Smooth muscle cell (in vitro differentiated cells): ENCODE measurements around the gene QPRT. TPM values are rescaled to one million over a fixed set of nuclear protein-coding genes. Genes with fewer than 3 reads are reported as not detected.

Experiments used
- DNase-seq: peaks from one replicate; lab custom pipeline; 2025; ENCODE audit not compliant: unreplicated experiment; lab: John Stamatoyannopoulos, UW
- H2AFZ ChIP-seq: fragments of 200-600 bp; sonication (generic); 2 replicates; pipeline ENCODE4 v1.6.0; 2016; ENCODE audit warnings: antibody characterized with exemption, low read depth, mild to moderate bottlenecking
- H3F3A ChIP-seq: fragments of 200-600 bp; sonication (generic); 2 replicates; pipeline ENCODE4 v1.6.0; 2017; ENCODE audit warnings: antibody characterized with exemption, low read depth
- H3K27ac ChIP-seq: fragments of 200-600 bp; sonication (generic); 2 replicates; pipeline ENCODE4 v1.5.1; 2016; ENCODE audit warnings: low read depth, mild to moderate bottlenecking
- H3K27me3 ChIP-seq: fragments of 200-600 bp; sonication (generic); 2 replicates; pipeline ENCODE4 v1.6.1; 2016; ENCODE audit warnings: low read depth, mild to moderate bottlenecking
- H3K36me3 ChIP-seq: fragments of 200-600 bp; sonication (generic); 2 replicates; pipeline ENCODE4 v1.5.1; 2016; ENCODE audit warnings: low read depth
- H3K4me1 ChIP-seq: fragments of 200-600 bp; sonication (generic); 2 replicates; pipeline ENCODE4 v1.5.1; 2016; ENCODE audit warnings: low read depth
- H3K4me2 ChIP-seq: fragments of 200-600 bp; sonication (generic); 2 replicates; pipeline ENCODE4 v1.6.0; 2016; ENCODE audit warnings: mild to moderate bottlenecking
- H3K4me3 ChIP-seq: fragments of 200-600 bp; sonication (generic); 2 replicates; pipeline ENCODE4 v1.5.1; 2016; ENCODE audit warnings: mild to moderate bottlenecking
- H3K79me2 ChIP-seq: fragments of 200-600 bp; sonication (generic); 2 replicates; pipeline ENCODE4 v1.6.0; 2016; ENCODE audit warnings: low read depth, mild to moderate bottlenecking
- H3K9ac ChIP-seq: fragments of 200-600 bp; sonication (generic); 2 replicates; pipeline ENCODE4 v1.6.0; 2016; ENCODE audit warnings: low read depth
- H3K9me3 ChIP-seq: fragments of 200-600 bp; sonication (generic); replicated peaks from 2 replicates; pipeline ENCODE4 v1.5.1; 2016; ENCODE audit warnings: low read depth
- H4K20me1 ChIP-seq: fragments of 200-600 bp; sonication (generic); 2 replicates; pipeline ENCODE4 v1.6.0; 2016; ENCODE audit warnings: low read depth
- CTCF ChIP-seq: fragments of 200-600 bp; sonication (generic); IDR thresholded peaks from 2 replicates; pipeline ENCODE4 v1.5.1; 2017; ENCODE audit warnings: borderline replicate concordance, mild to moderate bottlenecking, antibody characterized with exemption; ENCODE audit not compliant: insufficient read depth, poor library complexity, severe bottlenecking
- WGBS: methylation state at CpG from one replicate; pipeline ENCODE4 v1.1.7; 2016; ENCODE audit warnings: low lambda C conversion rate; 5-methylcytosine and 5-hydroxymethylcytosine counted together
- polyA plus RNA-seq: library from polyadenylated mRNA; unstranded; fragments of >200 nt; fragmentation: Nextera tagmentation; extraction: Ambion mirVana; gene quantifications from 2 replicates; pipeline ENCODE4 v1.2.1, GENCODE V29; 2016
- total RNA-seq: library from RNA; depleted of rRNA; stranded (reverse); fragments of >200 nt; gene quantifications from 2 replicates; pipeline ENCODE4 v1.2.3, GENCODE V29; 2014

QPRT gene
- total and polyA plus RNA-seq, 2 experiments from 2014 or later = 67.4 to 196 TPM

- no peak for DNase-seq
- Histone ChIP-seq H4K20me1 (no peaks in the 10 kb centered on the region), H3K27ac (no peak overlapping the region), H2AFZ (no peak overlapping the region), H3K4me3 (no peak overlapping the region), H3K4me1 (no peaks in the 10 kb centered on the region), H3K27me3 (no peaks in the 10 kb centered on the region), H3K9me3 (no peaks in the 10 kb centered on the region), H3K9ac (no peak overlapping the region), H3F3A (no peaks in the 10 kb centered on the region), H3K4me2 (no peak overlapping the region), H3K79me2 (no peaks in the 10 kb centered on the region), H3K36me3 (no peaks in the 10 kb centered on the region)
- 96% methylated on average over 7 of the region's 7 CpGs for WGBS
- TF ChIP-seq CTCF = no peak
Measured at GRCh38 chr16:29742683-29743275, 63.8 kb downstream of the QPRT start.

GRCh38 chr16:29743475-29743826 is 64.5 kb downstream of the QPRT start:
- 90% methylated on average over 5 of the region's 5 CpGs for WGBS
- Histone ChIP-seq H3K9me3 (no peaks in the 10 kb centered on the region), H3K4me2 (no peak overlapping the region)

GRCh38 chr16:29743827-29744531 is 65.0 kb downstream of the QPRT start:
- Histone ChIP-seq H3K9me3 (no peaks in the 10 kb centered on the region), H3K4me1 (no peaks in the 10 kb centered on the region), H3K4me3 (no peak overlapping the region), H2AFZ (no peak overlapping the region), H3F3A (no peaks in the 10 kb centered on the region), H4K20me1 (no peaks in the 10 kb centered on the region), H3K27me3 (no peaks in the 10 kb centered on the region), H3K27ac (no peak overlapping the region), H3K79me2 (no peaks in the 10 kb centered on the region), H3K36me3 (no peaks in the 10 kb centered on the region), H3K9ac (no peak overlapping the region), H3K4me2 (no peak overlapping the region)
- 94% methylated on average over 21 of the region's 21 CpGs for WGBS
- no peak for DNase-seq
- no peak for TF ChIP-seq CTCF

More at GRCh38 chr16:29743475-29743826, 64.5 kb downstream of the QPRT start:
- Histone ChIP-seq H4K20me1 (no peaks in the 10 kb centered on the region), H2AFZ (no peak overlapping the region), H3K4me1 (no peaks in the 10 kb centered on the region), H3F3A (no peaks in the 10 kb centered on the region), H3K36me3 (no peaks in the 10 kb centered on the region), H3K27ac (no peak overlapping the region), H3K4me3 (no peak overlapping the region), H3K9ac (no peak overlapping the region), H3K27me3 (no peaks in the 10 kb centered on the region), H3K79me2 (no peaks in the 10 kb centered on the region)
- no peak for TF ChIP-seq CTCF
- DNase-seq = no peak
